GM12864 (cell line): ENCODE data around the gene ARTN.

Experiments used
- DNase-seq: peaks from one replicate; pipeline ENCODE4 v3.0.0-alpha.2; 2011; ENCODE audit warnings: low read depth
- H3K4me3 ChIP-seq: 2 replicates; pipeline ENCODE4 v1.5.1; 2011; ENCODE audit warnings: mild to moderate bottlenecking, low read depth, low read length, control low read depth
- CTCF ChIP-seq: IDR thresholded peaks from 2 replicates; pipeline ENCODE4 v1.5.1; 2011; ENCODE audit warnings: low read depth, mild to moderate bottlenecking, moderate library complexity, low read length, control low read depth, inconsistent platforms; ENCODE audit errors: missing control alignments

The ARTN gene

GRCh38 chr1:43910343-43910742 is 23.3 kb upstream of the ARTN start:
- no peak for TF ChIP-seq CTCF
- H3K4me3 ChIP-seq, result no peak overlapping the region
- DNase-seq, result no peak

- no peak overlapping the region for H3K4me3 ChIP-seq
- no peak for DNase-seq
- TF ChIP-seq CTCF, result no peak
Measured at GRCh38 chr1:43912607-43913006, 21.0 kb upstream of the ARTN start.

DNA sequence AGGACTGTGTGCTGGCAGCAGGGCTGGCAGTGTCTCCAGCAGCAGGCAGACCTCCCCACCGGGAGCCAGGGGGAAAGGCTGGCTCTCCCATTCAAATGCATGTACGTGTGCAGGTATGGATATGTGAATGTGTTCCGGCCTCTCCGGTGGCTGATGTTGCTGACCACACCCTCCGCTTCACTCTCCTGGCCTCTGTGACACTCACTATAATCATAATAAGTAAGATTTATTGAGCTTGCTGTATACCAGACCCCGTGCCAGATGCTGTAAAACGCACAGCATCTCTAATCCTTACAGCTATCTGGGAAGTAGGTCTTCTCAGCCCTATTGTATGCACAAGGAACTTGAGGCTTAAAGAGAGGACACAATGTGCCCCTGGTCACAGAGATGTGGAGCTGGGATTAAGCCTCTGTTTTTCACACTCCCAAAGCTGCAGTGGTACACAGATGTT is 20.5 kb upstream of the ARTN start:
- no peak for DNase-seq
- no peak for TF ChIP-seq CTCF
- no peak overlapping the region for H3K4me3 ChIP-seq

DNA sequence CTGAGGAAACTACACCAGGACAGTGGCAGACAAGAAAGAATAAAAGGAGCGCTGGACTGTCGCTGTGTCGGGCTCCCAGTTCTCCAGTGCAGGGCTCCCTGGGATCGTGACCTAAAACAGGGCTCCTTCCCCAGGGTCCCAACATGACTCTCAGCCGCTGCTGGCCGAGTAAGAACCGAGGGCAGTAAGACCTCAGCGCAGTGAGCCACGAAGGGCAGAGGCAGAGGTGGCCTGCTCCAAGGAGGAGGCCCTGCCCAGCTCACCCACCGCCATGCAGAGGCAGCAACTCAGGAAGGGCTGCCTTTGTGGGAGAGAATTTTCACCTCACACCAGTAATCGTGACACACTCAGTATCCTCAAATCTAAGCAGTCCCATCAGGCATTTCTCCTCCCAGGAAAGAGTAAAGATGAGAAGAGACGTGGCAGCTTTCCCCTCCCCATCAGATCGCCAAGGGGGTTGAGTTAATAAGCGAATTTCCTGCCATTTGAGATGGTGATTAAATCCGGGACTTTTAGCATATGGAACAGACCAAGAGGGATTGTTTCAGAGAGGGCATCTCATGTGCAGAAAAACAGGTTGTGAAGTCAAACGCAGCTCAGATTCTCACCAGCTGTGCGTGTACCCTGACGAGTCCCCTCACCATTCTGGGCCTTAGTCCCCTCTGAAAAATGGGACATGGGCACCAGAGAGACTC is 19.8 kb upstream of the ARTN start:
- DNase-seq, result no peak
- TF ChIP-seq CTCF, result no peak
- H3K4me3 ChIP-seq, result no peak overlapping the region

GRCh38 chr1:43914576-43915525 is 18.8 kb upstream of the ARTN start:
- no peak overlapping the region for H3K4me3 ChIP-seq
- DNase-seq, result no peak
- no peak for TF ChIP-seq CTCF

DNA sequence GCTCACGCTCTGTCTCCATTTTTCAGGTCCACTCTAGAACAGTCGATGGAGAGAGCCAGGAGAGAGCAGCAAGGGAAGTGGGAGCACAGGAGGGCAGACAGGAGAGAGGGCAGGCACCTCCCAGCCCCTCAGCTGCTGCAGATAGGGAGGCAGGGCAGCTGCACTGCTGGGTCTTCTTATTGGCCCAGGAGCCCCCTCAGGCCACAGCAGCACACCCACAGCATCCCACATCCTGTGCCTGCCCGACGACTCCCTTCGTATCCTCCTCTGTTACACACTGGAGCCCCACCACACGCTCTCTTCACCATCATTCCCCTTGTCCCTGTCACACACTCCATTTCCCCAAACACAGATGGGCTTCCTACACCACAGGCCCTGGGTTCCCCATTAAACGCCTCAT is 13.7 kb upstream of the ARTN start:
- H3K4me3 ChIP-seq, result no peak overlapping the region
- TF ChIP-seq CTCF, result no peak
- no peak for DNase-seq
